Endothelial cell of umbilical vein (primary cell): ENCODE measurements around the gene ZNF44. TPM values are rescaled to one million over a fixed set of nuclear protein-coding genes. Genes with fewer than 3 reads are reported as not detected.

ENCODE experiments used
- BruUV-seq: library from RNA; stranded (reverse); fragments of 400-500 nt; replicated peaks from 2 replicates; lab custom pipeline; 2021; lab: Mats Ljungman, UMichigan
- CTCF ChIA-PET: fragments of 300-600, 350-600 bp; sonication (Branson Sonifier 250); formaldehyde crosslinking; loops from one replicate; lab custom pipeline; 2021; ENCODE audit warnings: antibody characterized with exemption, inconsistent platforms; lab: Charles Lee
- POLR2A ChIA-PET: fragments of 300-600, 350-600 bp; sonication (Branson Sonifier 250); formaldehyde crosslinking; loops from one replicate; lab custom pipeline; 2021; ENCODE audit warnings: antibody characterized with exemption, inconsistent platforms; lab: Charles Lee
- DNase-seq: peaks from one replicate; pipeline ENCODE4 v3.0.0-alpha.2; 2011; ENCODE audit warnings: low read depth, low spot score
- FAIRE-seq: peaks from 2 replicates; lab custom pipeline; 2011; peaks lifted over from hg19 to GRCh38; lab: Jason Lieb, UNC
- H2AFZ ChIP-seq: 2 replicates; pipeline ENCODE4 v1.6.0; 2012; ENCODE audit warnings: low read depth, low read length, control low read depth, inconsistent platforms
- H3K27ac ChIP-seq: 2 replicates; pipeline ENCODE4 v1.5.1; 2011; ENCODE audit warnings: low read depth, mild to moderate bottlenecking, control low read depth, low read length, moderate library complexity; ENCODE audit not compliant: insufficient read depth
- H3K27me3 ChIP-seq, 2 experiments: 2 replicates each; pipeline versions ENCODE4 v1.6.0 to v1.6.1; 2011; ENCODE audit warnings: low read length in 2 of 2, mixed read lengths in 1 of 2; ENCODE audit not compliant: control insufficient read depth in 2 of 2, insufficient read depth in 2 of 2
- H3K36me3 ChIP-seq, 2 experiments: 2 replicates in 1 of 2; 3 replicates in 1 of 2; pipeline ENCODE4 v1.5.1; 2011; ENCODE audit warnings: low read length in 2 of 2, mild to moderate bottlenecking in 1 of 2, moderate library complexity in 1 of 2; ENCODE audit not compliant: control insufficient read depth in 2 of 2, insufficient read depth in 2 of 2; ENCODE audit errors: extremely low read depth in 1 of 2
- H3K4me1 ChIP-seq: 3 replicates; pipeline ENCODE4 v1.5.1; 2011; ENCODE audit warnings: mild to moderate bottlenecking, low read length; ENCODE audit not compliant: control insufficient read depth, insufficient read depth; ENCODE audit errors: extremely low read depth
- H3K4me2 ChIP-seq: 2 replicates; pipeline ENCODE4 v1.6.1; 2011; ENCODE audit warnings: low read length, control low read depth, mixed read lengths; ENCODE audit not compliant: insufficient read depth
- H3K4me3 ChIP-seq, 3 experiments: fragments of 200-600 bp in 1 of 3; sonication (generic), shearing (Covaris generic) in 1 of 3; replicated peaks in 1 of 3; 2 replicates each; pipeline ENCODE4 v1.5.1; 2011 to 2016; ENCODE audit warnings: control low read depth in 3 of 3, low read length in 3 of 3, mild to moderate bottlenecking in 2 of 3, inconsistent platforms in 1 of 3, low read depth in 1 of 3, moderate library complexity in 1 of 3; ENCODE audit not compliant: insufficient read depth in 1 of 3
- H3K79me2 ChIP-seq: 2 replicates; pipeline ENCODE4 v1.6.0; 2012; ENCODE audit warnings: low read length, inconsistent platforms; ENCODE audit not compliant: control insufficient read depth, insufficient read depth
- H3K9ac ChIP-seq: replicated peaks from 2 replicates; pipeline ENCODE3; 2011; ENCODE audit warnings: low read length, control low read depth; ENCODE audit not compliant: insufficient read depth; ENCODE audit errors: extremely low read depth
- H3K9me1 ChIP-seq: replicated peaks from 3 replicates; pipeline ENCODE4 v1.6.0; 2011; ENCODE audit warnings: mild to moderate bottlenecking, low read length; ENCODE audit not compliant: control insufficient read depth, insufficient read depth; ENCODE audit errors: extremely low read depth
- H3K9me3 ChIP-seq: replicated peaks from 2 replicates; pipeline ENCODE4 v1.5.1; 2012; ENCODE audit warnings: low read length, inconsistent platforms; ENCODE audit not compliant: control insufficient read depth, insufficient read depth
- H4K20me1 ChIP-seq: replicated peaks from 2 replicates; pipeline ENCODE3; 2011; ENCODE audit warnings: mild to moderate bottlenecking, low read length; ENCODE audit not compliant: control insufficient read depth, insufficient read depth; ENCODE audit errors: extremely low read depth
- CTCF ChIP-seq, 2 donors: IDR thresholded peaks; 1 replicate in 1 of 2; 2 replicates in 1 of 2; pipeline ENCODE4 v1.5.1; 2011; ENCODE audit warnings: low read length in 2 of 2, mild to moderate bottlenecking in 2 of 2, moderate library complexity in 2 of 2, control low read depth in 1 of 2, inconsistent platforms in 1 of 2, low read depth in 1 of 2; ENCODE audit not compliant: insufficient read depth in 1 of 2; ENCODE audit errors: extremely low read depth in 1 of 2
- EZH2 ChIP-seq: IDR thresholded peaks from 2 replicates; pipeline ENCODE4 v1.6.1; 2012; ENCODE audit warnings: borderline replicate concordance, low read depth, mild to moderate bottlenecking, moderate library complexity, low read length, inconsistent platforms; ENCODE audit not compliant: severe bottlenecking
- FOS ChIP-seq: IDR thresholded peaks from 2 replicates; pipeline ENCODE4 v1.6.1; 2011; ENCODE audit warnings: mild to moderate bottlenecking, low read length, moderate library complexity, borderline replicate concordance; ENCODE audit not compliant: insufficient read depth
- GATA2 ChIP-seq: IDR thresholded peaks from 2 replicates; pipeline ENCODE4 v1.7.0; 2011; ENCODE audit warnings: low read depth, mild to moderate bottlenecking, moderate library complexity, mixed read lengths, low read length; ENCODE audit not compliant: insufficient read length, insufficient read depth
- JUN ChIP-seq: IDR thresholded peaks from 2 replicates; pipeline ENCODE4 v1.6.1; 2011; ENCODE audit warnings: borderline replicate concordance, low read depth; ENCODE audit not compliant: insufficient read length, insufficient read depth
- MYC ChIP-seq: IDR thresholded peaks from one replicate; pipeline ENCODE4 v1.6.1; 2011; ENCODE audit warnings: mild to moderate bottlenecking, low read depth, low read length
- POLR2A ChIP-seq: IDR thresholded peaks from 2 replicates; pipeline ENCODE4 v1.6.1; 2012; ENCODE audit warnings: low read depth, mild to moderate bottlenecking, control low read depth, low read length
- POLR2AphosphoS5 ChIP-seq: IDR thresholded peaks from 2 replicates; pipeline ENCODE4 v1.6.1; 2012; ENCODE audit warnings: low read depth, mild to moderate bottlenecking, control low read depth, low read length, moderate library complexity; ENCODE audit not compliant: insufficient read depth
- dilution Hi-C: fragments of 300-500 bp; cut with MboI; formaldehyde crosslinking; loops from one replicate; pipeline ENCODE4 v1.15.0; 2019; ENCODE audit warnings: low sequenced_read_pairs; ENCODE audit not compliant: extremely low pct_ligation_motif_present
- intact Hi-C: fragments of 100-400 bp; cut with micrococcal nuclease; formaldehyde crosslinking; loops from one replicate; pipeline ENCODE4 v1.10.0; 2022
- polyA plus RNA-seq, 4 experiments: library from polyadenylated mRNA; depleted of rRNA in 3 of 4; stranded (reverse) in 3 of 4; unstranded in 1 of 4; fragments of >200 nt; gene quantifications; 2 replicates each; pipeline versions ENCODE4 v1.2.1 to v1.2.3, GENCODE V29; 2011 to 2012; ENCODE audit warnings: missing spikeins in 1 of 4
- total RNA-seq: library from RNA; stranded (reverse); gene quantifications from 2 replicates; pipeline ENCODE4 v1.2.3, GENCODE V29; 2021
- TF ChIP-seq, protein P1 (sequence below): IDR thresholded peaks from 2 replicates; pipeline ENCODE4 v1.6.1; 2011; ENCODE audit not compliant: insufficient read depth, insufficient read length

The ZNF44 gene
- total and polyA plus RNA-seq, 2 donors (not counting 3 experiments of a cell fraction or from before 2014, with no cell fraction given) = 2.1 to 7.4 TPM

DNA sequence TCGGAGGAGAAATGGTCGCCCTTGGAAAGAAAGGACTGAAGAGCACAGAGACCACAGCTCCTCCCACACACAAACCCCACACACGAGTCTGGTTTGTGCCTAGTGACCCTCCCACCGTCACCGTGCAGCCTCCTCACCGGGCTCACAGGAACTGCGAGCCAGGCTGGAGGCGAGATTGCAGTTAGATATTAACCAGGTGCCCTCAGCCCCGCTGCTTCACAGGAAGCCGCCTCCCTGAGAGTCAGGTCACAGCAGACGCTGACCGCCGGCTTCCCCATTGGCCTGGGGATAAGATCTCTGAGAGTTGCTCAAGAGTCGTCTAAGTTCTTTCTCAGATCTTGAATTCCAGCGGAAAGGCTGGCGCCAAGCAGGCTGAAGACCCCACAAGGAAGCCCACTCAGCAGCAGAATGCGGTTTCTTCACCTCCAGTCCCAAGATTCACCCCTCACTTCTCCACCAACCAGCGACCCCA is 870 bp downstream of the ZNF44 start:
- peaks cover 7% of the 10 kb centered on the region for H3K79me2 ChIP-seq
- dilution Hi-C loops = no loop called here
- no peaks in the 10 kb centered on the region for H3K36me3 ChIP-seq
- peak overlapping the region; percentile 56 for H3K27ac ChIP-seq
- H4K20me1 ChIP-seq = no peaks in the 10 kb centered on the region
- peaks cover 3% of the 10 kb centered on the region for H3K4me1 ChIP-seq
- intact Hi-C loops = loop anchor here (1.0 kb wide), 5 partner anchors 131 to 316 kb away; partner anchors contain the start of genes ZNF136, ZNF490, ZNF564 and ZNF791
- H3K4me2 ChIP-seq = peak overlapping the region; percentile 79
- no TSS peak for BruUV-seq
- H2AFZ ChIP-seq = peak overlapping the region; percentile 74
- H3K9me1 ChIP-seq = no peaks in the 10 kb centered on the region
- H3K9ac ChIP-seq = peak overlapping the region; percentile 73
- no peak for TF ChIP-seq EZH2
- TF ChIP-seq GATA2 = peak; percentile 50
- DNase-seq = peak; percentile 52
- peak; percentile 68 for FAIRE-seq
- POLR2A ChIA-PET = no interaction called here
- no peaks in the 10 kb centered on the region for H3K27me3 ChIP-seq
- CTCF ChIA-PET = interaction anchor here (1.0 to 1.3 kb wide), 2 partner anchors 167 to 203 kb away, joined by 3 read pairs; no protein-coding TSS in a partner anchor
- H3K4me3 ChIP-seq = peak overlapping the region; percentile 43 to 91 (median 63)
- H3K9me3 ChIP-seq = no peaks in the 10 kb centered on the region

DNA sequence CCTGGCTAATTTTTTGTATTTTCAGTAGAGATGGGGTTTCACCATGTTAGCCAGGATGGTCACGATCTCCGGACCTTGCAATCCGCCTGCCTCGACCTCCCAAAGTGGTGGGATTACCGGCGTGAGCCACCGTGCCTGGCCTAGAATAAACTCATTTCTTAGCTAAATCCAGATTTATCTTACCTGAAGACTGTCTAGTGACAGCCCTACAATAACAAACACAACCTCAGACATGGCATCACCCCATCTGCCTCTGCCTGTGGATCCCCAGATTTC is 5.0 kb downstream of the ZNF44 start:
- Histone ChIP-seq H3K36me3 (no peaks in the 10 kb centered on the region), H3K9me3 (no peaks in the 10 kb centered on the region), H3K79me2 (peaks cover 9% of the 10 kb centered on the region), H2AFZ (no peak overlapping the region), H4K20me1 (no peaks in the 10 kb centered on the region), H3K4me2 (no peak overlapping the region), H3K9ac (no peak overlapping the region), H3K4me1 (peaks cover 3% of the 10 kb centered on the region), H3K4me3 (no peak overlapping the region), H3K27me3 (no peaks in the 10 kb centered on the region), H3K9me1 (no peaks in the 10 kb centered on the region), H3K27ac (no peak overlapping the region)
- POLR2A ChIA-PET = no interaction called here
- TF ChIP-seq JUN (no peak), EZH2 (no peak), GATA2 (no peak), POLR2A (no peak), POLR2AphosphoS5 (no peak), CTCF (IDR thresholded peaks at IDR 0.05; ENCODE audit: extremely low read depth in 1 of 2, insufficient read depth in 1 of 2, low read depth in 1 of 2, low read length in 2 of 2) (no peak), FOS (no peak), MYC (no peak)
- TF ChIP-seq, protein P1, sequence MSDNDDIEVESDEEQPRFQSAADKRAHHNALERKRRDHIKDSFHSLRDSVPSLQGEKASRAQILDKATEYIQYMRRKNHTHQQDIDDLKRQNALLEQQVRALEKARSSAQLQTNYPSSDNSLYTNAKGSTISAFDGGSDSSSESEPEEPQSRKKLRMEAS = no peak
- CTCF ChIA-PET = no interaction called here
- intact Hi-C loops = no loop called here
- no TSS peak for BruUV-seq
- dilution Hi-C loops = no loop called here
- DNase-seq (no peak), FAIRE-seq (no peak)
